B cell (primary cell): Measurements from ENCODE around the gene TIE1.

ENCODE experiments used
- CTCF ChIP-seq: fragments of 200-600 bp; IDR thresholded peaks from one replicate; pipeline ENCODE4 v1.8.0; 2022; ENCODE audit warnings: antibody characterized with exemption, mild to moderate bottlenecking
- EZH2 ChIP-seq: IDR thresholded peaks from 2 replicates; pipeline ENCODE4 v1.6.1; 2012; ENCODE audit warnings: borderline replicate concordance, low read depth, mild to moderate bottlenecking, moderate library complexity, low read length; ENCODE audit not compliant: insufficient read depth, poor library complexity, severe bottlenecking

GRCh38 chr1:43357251-43357650 is 56.5 kb downstream of the TIE1 start:
- TF ChIP-seq CTCF (no peak), EZH2 (no peak)
